ENCODE data around the gene KLHL14. TPM values are rescaled to one million over a fixed set of nuclear protein-coding genes. Genes with fewer than 3 reads are reported as not detected.
"Not testable (repeated sequence)": the region's sequence is repeated elsewhere in the genome, so short reads cannot be mapped to it uniquely, and the experiment has no call there.

The KLHL14 gene
- total RNA-seq, 2 experiments from 2014 or later: not detected

DNA sequence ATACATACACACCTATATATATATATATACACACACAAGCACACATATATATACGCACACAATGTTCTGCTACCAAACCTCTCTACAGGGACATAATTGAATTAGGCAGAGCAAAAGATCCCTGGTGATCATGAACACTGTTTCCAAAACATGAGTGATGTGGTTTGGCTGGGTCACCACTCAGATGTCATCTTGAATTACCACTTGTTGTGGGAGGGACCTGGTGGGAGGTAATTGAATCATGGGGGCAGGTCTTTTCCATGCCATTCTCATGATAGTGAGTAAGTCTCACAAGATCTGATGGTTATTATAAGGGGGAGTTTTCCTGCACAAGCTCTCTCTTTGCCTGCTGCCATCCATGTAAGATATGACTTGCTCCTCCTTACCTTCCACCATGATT lies 135.2 kb downstream of the KLHL14 start:
- H3K27ac Mint-ChIP-seq; H3K4me3 Mint-ChIP-seq; intact Hi-C loops (cut with micrococcal nuclease); H3K36me3 Mint-ChIP-seq; H3K27me3 Mint-ChIP-seq; POLR2A ChIA-PET; H3K9me3 Mint-ChIP-seq; CTCF ChIA-PET; DNase-seq; H3K4me1 Mint-ChIP-seq (ENCODE audit: low read depth): not testable (repeated sequence)

DNA sequence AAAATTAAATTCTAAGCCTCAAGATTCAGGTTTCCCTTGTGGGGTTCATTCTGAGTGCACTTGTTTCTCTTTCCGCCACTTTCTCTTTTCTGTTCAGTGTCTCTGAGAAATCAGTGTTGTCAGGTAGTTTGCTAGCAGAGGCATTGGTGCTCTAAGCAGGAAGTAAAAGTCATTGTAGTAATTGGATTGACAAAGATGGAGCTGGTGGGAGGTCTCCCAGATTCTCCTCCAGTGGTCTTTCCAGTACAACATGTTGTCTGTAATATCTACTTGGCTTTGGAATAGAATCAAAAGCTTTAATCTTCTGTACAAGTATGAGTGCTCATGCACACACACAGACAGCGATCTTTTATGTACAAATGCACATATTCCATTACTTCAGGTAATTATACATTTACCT lies 135.6 kb downstream of the KLHL14 start:
- intact Hi-C loops (cut with micrococcal nuclease): no loop called here
- POLR2A ChIA-PET: no interaction called here
- Mint-ChIP-seq H3K4me1 (ENCODE audit: low read depth) (no peaks in the 10 kb centered on the region), H3K9me3 (no peaks in the 10 kb centered on the region), H3K27me3 (no peaks in the 10 kb centered on the region), H3K36me3 (no peaks in the 10 kb centered on the region), H3K27ac (no peak overlapping the region), H3K4me3 (no peak overlapping the region)
- CTCF ChIA-PET: no interaction called here
- no peak for DNase-seq

DNA sequence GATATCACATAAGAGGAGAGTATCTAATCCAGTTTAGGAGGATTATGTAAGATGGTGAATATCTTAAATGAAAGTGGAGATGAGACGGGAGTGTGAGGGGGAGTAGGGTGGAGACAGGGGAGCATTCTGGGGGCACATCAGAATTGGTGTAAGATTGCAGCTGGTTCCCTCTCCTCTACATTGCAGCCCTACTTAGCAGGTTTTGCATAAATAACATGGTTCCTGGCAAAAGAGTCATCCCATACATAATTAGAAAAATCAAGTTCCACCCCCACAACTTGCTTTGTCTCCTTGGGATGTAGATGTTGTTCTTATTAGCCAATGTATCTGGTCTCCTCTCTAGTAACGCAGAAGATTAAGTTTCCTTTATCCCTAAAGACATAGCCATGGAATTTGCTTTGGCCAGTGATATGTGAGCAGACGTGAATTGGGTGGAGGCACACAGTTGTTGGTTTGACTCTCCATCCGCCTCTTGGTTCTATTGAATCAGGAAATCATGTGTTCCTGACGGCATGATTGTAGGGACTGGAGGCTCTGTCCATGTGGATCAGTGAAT lies 137.9 kb downstream of the KLHL14 start:
- H3K4me3 Mint-ChIP-seq: no peak overlapping the region
- ChIA-PET CTCF (no interaction called here), POLR2A (no interaction called here)
- intact Hi-C loops (cut with micrococcal nuclease): no loop called here
- no peaks in the 10 kb centered on the region for H3K9me3 Mint-ChIP-seq
- H3K27me3 Mint-ChIP-seq: no peaks in the 10 kb centered on the region
- H3K4me1 Mint-ChIP-seq (ENCODE audit: low read depth): no peaks in the 10 kb centered on the region
- no peaks in the 10 kb centered on the region for H3K36me3 Mint-ChIP-seq
- H3K27ac Mint-ChIP-seq: no peak overlapping the region
- DNase-seq: no peak

DNA sequence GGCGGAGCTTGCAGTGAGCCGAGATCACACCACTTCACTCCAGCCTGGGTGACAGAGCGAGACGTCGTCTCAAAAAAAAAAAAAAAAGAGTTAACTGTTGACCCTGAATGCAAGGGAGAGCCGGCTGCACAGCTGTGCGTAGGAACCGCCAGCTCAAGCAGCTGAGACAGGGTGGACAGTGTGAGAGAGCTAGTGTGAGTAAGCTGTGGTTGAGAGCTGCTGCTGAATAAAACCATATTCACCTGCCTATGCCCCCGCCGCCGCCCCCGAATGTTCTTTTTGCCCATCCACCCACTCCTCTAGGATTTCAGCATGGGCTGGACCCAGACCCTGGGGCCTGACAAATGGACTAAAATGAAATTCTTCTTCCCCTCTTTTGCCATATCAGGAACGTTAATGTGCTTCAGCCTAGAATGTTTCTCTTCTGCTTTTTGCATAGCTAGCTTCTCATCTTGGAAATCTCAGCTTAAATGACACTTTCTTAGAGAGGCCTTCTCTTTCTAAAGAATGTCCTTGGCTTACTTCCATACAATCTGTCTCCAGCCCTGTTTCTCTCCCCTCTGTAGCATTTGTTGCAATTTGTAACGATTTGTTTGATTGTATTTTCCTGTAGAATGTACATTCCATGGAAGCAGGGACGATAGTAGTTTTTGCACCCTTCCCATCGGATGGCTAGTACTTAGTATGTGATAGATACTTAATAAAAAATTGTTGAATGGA lies 142.7 kb downstream of the KLHL14 start:
- no peaks in the 10 kb centered on the region for H3K4me1 Mint-ChIP-seq (ENCODE audit: low read depth)
- CTCF ChIA-PET: no interaction called here

DNA sequence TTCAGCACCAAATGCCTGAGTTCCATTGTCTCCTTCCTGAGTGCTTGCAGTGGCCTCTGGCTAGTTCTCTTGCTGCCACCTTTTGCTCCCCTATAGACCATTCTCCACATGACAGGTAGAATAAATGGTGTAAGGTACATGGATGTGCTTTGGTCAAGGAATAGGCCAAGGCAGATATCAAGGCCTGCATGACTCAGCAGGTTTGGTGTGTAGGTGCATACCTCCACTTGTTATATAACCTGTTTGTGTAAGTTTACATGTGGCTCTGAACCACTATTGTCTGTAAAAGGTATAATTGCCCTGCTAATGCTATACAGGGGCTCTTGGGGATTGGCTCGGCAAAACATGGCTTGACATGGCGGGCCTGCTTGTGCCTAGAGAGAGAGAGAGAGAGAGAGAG lies 143.5 kb downstream of the KLHL14 start:
- peaks cover 2% of the 10 kb centered on the region for H3K27me3 Mint-ChIP-seq
- H3K9me3 Mint-ChIP-seq: no peaks in the 10 kb centered on the region
- ChIA-PET POLR2A (no interaction called here), CTCF (no interaction called here)
- no peak overlapping the region for H3K4me3 Mint-ChIP-seq
- no peak for DNase-seq
- intact Hi-C loops (cut with micrococcal nuclease): no loop called here
- no peaks in the 10 kb centered on the region for H3K36me3 Mint-ChIP-seq
- H3K27ac Mint-ChIP-seq: no peak overlapping the region
- no peaks in the 10 kb centered on the region for H3K4me1 Mint-ChIP-seq (ENCODE audit: low read depth)

More for the DNA sequence above, 142.7 kb downstream of the KLHL14 start:
- H3K9me3 Mint-ChIP-seq: no peaks in the 10 kb centered on the region
- POLR2A ChIA-PET: no interaction called here
- H3K36me3 Mint-ChIP-seq: no peaks in the 10 kb centered on the region
- intact Hi-C loops (cut with micrococcal nuclease): no loop called here
- no peak overlapping the region for H3K27ac Mint-ChIP-seq
- no peak for DNase-seq
- peaks cover 2% of the 10 kb centered on the region for H3K27me3 Mint-ChIP-seq
- no peak overlapping the region for H3K4me3 Mint-ChIP-seq

DNA sequence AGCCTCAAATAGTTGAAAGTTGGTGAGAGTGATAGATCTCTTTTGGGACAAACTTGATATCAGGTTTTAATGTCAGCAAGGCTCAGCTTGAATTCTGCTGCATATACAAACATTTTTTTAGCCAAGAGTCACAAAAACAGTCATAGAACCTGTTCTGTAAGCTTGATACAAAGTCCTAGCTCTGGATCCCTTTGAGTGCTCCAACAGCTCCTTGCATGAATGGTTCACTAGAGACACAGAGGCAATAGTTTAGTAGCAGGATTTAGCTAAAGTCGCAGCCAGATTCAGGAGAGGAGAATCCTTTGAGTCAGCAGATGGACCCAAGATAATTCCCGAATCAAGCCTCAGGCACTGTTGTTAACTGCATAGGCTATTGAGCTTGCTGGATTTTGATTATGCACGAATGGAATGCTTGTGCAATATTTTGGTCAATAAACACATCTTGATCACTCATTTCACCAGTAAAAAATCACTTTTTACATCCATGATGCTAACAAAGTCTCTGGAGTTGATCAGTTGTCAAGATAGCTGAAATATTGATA lies 148.6 kb downstream of the KLHL14 start:
- Mint-ChIP-seq H3K4me1 (ENCODE audit: low read depth) (no peaks in the 10 kb centered on the region), H3K4me3 (no peak overlapping the region), H3K9me3 (no peaks in the 10 kb centered on the region), H3K36me3 (no peaks in the 10 kb centered on the region), H3K27me3 (peaks cover 3% of the 10 kb centered on the region), H3K27ac (no peak overlapping the region)
- ChIA-PET CTCF (no interaction called here), POLR2A (no interaction called here)
- intact Hi-C loops (cut with micrococcal nuclease): no loop called here
- DNase-seq: no peak

DNA sequence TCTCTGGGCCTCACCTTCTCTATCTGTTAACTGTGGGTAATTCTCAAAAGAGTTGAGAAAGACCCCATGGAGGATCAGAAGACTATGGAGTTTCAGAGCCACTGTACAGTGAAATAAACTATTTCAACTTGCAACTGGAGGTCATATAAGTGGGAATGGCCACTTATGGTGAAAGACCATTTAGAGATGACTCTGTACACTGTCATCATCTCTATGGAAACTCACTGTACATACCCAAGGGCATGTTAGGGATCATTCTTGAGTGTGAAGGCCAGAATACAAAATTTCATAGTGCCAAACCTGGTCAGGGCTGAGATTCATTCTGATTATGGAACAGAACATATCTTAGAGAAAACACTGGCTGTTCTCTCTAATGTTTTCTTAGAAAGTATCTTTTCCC lies 149.3 kb downstream of the KLHL14 start:
- Mint-ChIP-seq H3K4me1 (ENCODE audit: low read depth) (no peaks in the 10 kb centered on the region), H3K36me3 (no peaks in the 10 kb centered on the region), H3K9me3 (no peaks in the 10 kb centered on the region), H3K27ac (no peak overlapping the region), H3K4me3 (no peak overlapping the region), H3K27me3 (peaks cover 3% of the 10 kb centered on the region)
- CTCF ChIA-PET: no interaction called here
- intact Hi-C loops (cut with micrococcal nuclease): no loop called here
- POLR2A ChIA-PET: no interaction called here
- DNase-seq: no peak
